Natural killer cell (primary cell): Measurements from ENCODE around the gene HAUS3. TPM values are rescaled to one million over a fixed set of nuclear protein-coding genes. Genes with fewer than 3 reads are reported as not detected.

Experiments used
- ATAC-seq, 3 donors: fragments of 150-1000 bp in 2 of 3; fragments of 200-7000 bp in 1 of 3; cut with Tn5 transposase; 1 replicate in 1 of 3; 2 replicates in 2 of 3; pipeline ENCODE4 v1.10.0; 2021; ENCODE audit warnings: mild to moderate bottlenecking in 2 of 3, moderate library complexity in 2 of 3
- DNase-seq, 2 donors: peaks; one replicate each; pipeline versions ENCODE4 v3.0.0 to v3.0.0-alpha.2; 2013 to 2021; ENCODE audit warnings: mixed read lengths in 1 of 2
- H3K27ac ChIP-seq: one replicate; pipeline ENCODE4 v1.5.1; 2013; ENCODE audit warnings: mild to moderate bottlenecking, low read length
- H3K27me3 ChIP-seq: one replicate; pipeline ENCODE4 v1.6.1; 2013; ENCODE audit warnings: low read length; ENCODE audit not compliant: control insufficient read depth, insufficient read depth
- H3K36me3 ChIP-seq: one replicate; pipeline ENCODE4 v1.6.1; 2013; ENCODE audit warnings: low read length; ENCODE audit not compliant: control insufficient read depth, insufficient read depth
- H3K4me1 ChIP-seq: one replicate; pipeline ENCODE4 v1.6.1; 2013; ENCODE audit warnings: low read length; ENCODE audit not compliant: control insufficient read depth, insufficient read depth
- H3K4me3 ChIP-seq: one replicate; pipeline ENCODE4 v1.5.1; 2013; ENCODE audit warnings: low read length
- H3K9me3 ChIP-seq: one replicate; pipeline ENCODE4 v1.6.1; 2013; ENCODE audit warnings: low read length; ENCODE audit not compliant: control insufficient read depth, insufficient read depth
- H3K27ac Mint-ChIP-seq, 2 donors: one replicate each; pipeline ENCODE4 v1.8.0; 2022; ENCODE audit warnings: mild to moderate bottlenecking in 2 of 2, mixed read lengths in 2 of 2, moderate library complexity in 1 of 2
- H3K27me3 Mint-ChIP-seq, 2 donors: one replicate each; pipeline ENCODE4 v1.8.0; 2022; ENCODE audit warnings: low read depth in 2 of 2, mixed read lengths in 2 of 2
- H3K36me3 Mint-ChIP-seq: one replicate; pipeline ENCODE4 v1.8.0; 2022; ENCODE audit warnings: mixed read lengths
- H3K4me1 Mint-ChIP-seq, 2 donors: one replicate each; pipeline ENCODE4 v1.8.0; 2022; ENCODE audit warnings: mixed read lengths in 2 of 2
- H3K4me3 Mint-ChIP-seq: one replicate; pipeline ENCODE4 v1.8.0; 2022; ENCODE audit warnings: mild to moderate bottlenecking, moderate library complexity, mixed read lengths
- H3K9me3 Mint-ChIP-seq, 2 donors: one replicate each; pipeline ENCODE4 v1.8.0; 2022; ENCODE audit warnings: mixed read lengths in 2 of 2
- CTCF ChIP-seq: fragments of 200-600 bp; IDR thresholded peaks from one replicate; pipeline ENCODE4 v1.8.0; 2022; ENCODE audit warnings: antibody characterized with exemption
- WGBS: methylation state at CpG from one replicate; pipeline ENCODE4 v1.1.7; 2013; ENCODE audit warnings: missing lambda C conversion rate; ENCODE audit not compliant: insufficient coverage; 5-methylcytosine and 5-hydroxymethylcytosine counted together
- intact Hi-C: fragments of 100-400 bp; cut with micrococcal nuclease; formaldehyde crosslinking; loops from one replicate; pipeline ENCODE4 v1.14.2; 2022
- total RNA-seq, 4 donors: library from RNA; stranded (reverse); fragments of 120-200 nt in 1 of 4; gene quantifications; one replicate each; pipeline versions ENCODE4 v1.2.3 to v1.2.4, GENCODE V29; 2013 to 2022

Gene HAUS3
- total RNA-seq, 3 donors from 2014 or later (not counting 1 experiment from before 2014, with no cell fraction given): 38.0 to 50.3 (median 49.4) TPM

DNA sequence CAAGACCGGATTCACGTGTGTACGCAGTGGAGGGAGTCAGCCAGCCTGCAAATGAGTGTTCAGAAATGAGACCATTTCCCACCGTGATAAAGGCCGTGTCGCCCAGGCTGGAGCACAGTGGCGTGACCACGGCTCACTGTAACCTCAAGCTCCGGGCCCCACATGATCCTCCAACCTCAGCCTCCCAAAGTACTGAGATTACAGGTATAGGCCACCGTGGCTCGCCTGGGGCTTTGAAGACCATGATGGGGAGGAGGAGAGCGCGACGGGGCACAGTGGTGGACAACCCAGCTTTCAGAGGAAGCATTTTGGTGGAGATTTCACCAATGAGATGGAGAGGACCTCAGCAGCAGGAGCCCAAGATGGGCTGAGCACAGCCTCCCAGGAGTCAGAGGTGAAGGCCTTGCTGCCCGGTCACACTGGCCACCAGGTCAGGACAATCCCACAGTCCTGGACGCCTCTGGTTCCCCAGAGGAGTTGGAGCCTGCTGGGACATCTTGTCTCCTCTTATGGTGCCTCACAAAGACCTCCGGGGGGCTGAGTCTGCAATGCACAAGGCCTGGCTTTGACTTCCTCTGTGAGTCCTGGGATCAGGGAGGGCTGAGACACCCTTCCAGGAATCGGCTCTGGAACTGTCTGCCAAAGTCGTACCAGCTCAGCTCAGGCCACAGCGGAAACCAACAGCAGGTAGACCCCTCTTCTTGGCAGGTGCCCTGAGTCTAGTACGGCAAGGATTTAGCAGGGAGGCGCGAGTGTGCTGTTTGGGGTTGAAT lies 42.4 kb upstream of the HAUS3 start:
- H3K4me1 Mint-ChIP-seq: peaks cover 27 to 46% of the 10 kb centered on the region in 2 donors
- no peaks in the 10 kb centered on the region for H3K36me3 Mint-ChIP-seq
- Histone ChIP-seq H3K9me3 (no peaks in the 10 kb centered on the region), H3K36me3 (no peaks in the 10 kb centered on the region), H3K4me3 (no peak overlapping the region), H3K27ac (no peak overlapping the region), H3K27me3 (no peaks in the 10 kb centered on the region), H3K4me1 (peaks cover 38% of the 10 kb centered on the region)
- intact Hi-C loops: loop anchor here (5.0 kb wide), 2 partner anchors 42 to 183 kb away; partner anchors contain the start of genes HAUS3, POLN and RNF4
- WGBS: 96% methylated on average over 23 of the region's 23 CpGs
- H3K9me3 Mint-ChIP-seq: no peaks in the 10 kb centered on the region
- no peak overlapping the region for H3K4me3 Mint-ChIP-seq
- ATAC-seq (no peak), DNase-seq (no peak)
- no peaks in the 10 kb centered on the region for H3K27me3 Mint-ChIP-seq
- TF ChIP-seq CTCF: no peak
- H3K27ac Mint-ChIP-seq: peak overlapping the region; percentile 95 to 97

DNA sequence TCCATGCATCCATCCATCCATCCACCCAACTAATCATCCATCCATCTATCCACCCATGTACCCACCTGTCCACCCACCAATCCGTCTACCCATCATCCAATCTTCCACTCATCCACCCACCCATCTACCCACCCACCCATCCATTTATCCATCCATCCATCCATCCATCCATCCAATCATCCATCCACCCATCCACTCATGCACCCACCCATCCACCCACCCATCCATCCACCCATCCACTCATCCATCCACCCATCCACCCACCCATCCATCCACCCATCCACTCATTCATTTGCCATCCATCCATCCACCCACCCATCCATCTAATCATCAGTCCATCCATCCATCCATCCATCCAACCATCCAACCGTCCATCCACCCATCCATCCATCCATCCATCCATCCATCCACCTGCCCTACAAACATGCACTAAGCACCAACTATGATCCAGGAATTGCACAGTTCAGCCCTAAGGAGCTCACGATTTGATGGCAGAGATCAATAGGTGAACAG lies 41.3 kb upstream of the HAUS3 start:
- Histone ChIP-seq H3K4me3 (no peak overlapping the region), H3K9me3 (no peaks in the 10 kb centered on the region), H3K27me3 (no peaks in the 10 kb centered on the region), H3K4me1 (peaks cover 33% of the 10 kb centered on the region), H3K27ac (no peak overlapping the region), H3K36me3 (no peaks in the 10 kb centered on the region)
- Mint-ChIP-seq H3K36me3 (no peaks in the 10 kb centered on the region), H3K4me1 (peaks cover 27 to 46% of the 10 kb centered on the region in 2 donors), H3K27me3 (no peaks in the 10 kb centered on the region), H3K9me3 (no peaks in the 10 kb centered on the region), H3K4me3 (no peak overlapping the region), H3K27ac (peak overlapping the region; percentile 95 to 97)
- ATAC-seq: no peak
- no peak for DNase-seq
- TF ChIP-seq CTCF: no peak
- intact Hi-C loops: loop anchor here (5.0 kb wide), 2 partner anchors 41 to 184 kb away; partner anchors contain the start of genes HAUS3, POLN and RNF4
- WGBS: 97% methylated on average over 3 of the region's 3 CpGs

- Mint-ChIP-seq H3K9me3 (no peaks in the 10 kb centered on the region), H3K36me3 (no peaks in the 10 kb centered on the region), H3K27me3 (no peaks in the 10 kb centered on the region), H3K27ac (peak overlapping the region; percentile 95 to 97), H3K4me1 (peaks cover 27 to 46% of the 10 kb centered on the region in 2 donors), H3K4me3 (peak overlapping the region; percentile 76)
- DNase-seq: peak; percentile 79 to 97
- intact Hi-C loops: loop anchor here (1.0 to 5.0 kb wide), 5 partner anchors 10 to 186 kb away; partner anchors contain the start of genes HAUS3, MXD4, POLN and RNF4
- peak; percentile 85 to 94 (median 87) for ATAC-seq
- Histone ChIP-seq H3K9me3 (no peaks in the 10 kb centered on the region), H3K27me3 (no peaks in the 10 kb centered on the region), H3K27ac (peak overlapping the region; percentile 89), H3K36me3 (no peaks in the 10 kb centered on the region), H3K4me1 (peaks cover 33% of the 10 kb centered on the region), H3K4me3 (no peak overlapping the region)
- WGBS: 17% methylated on average over 9 of the region's 10 CpGs
- peak; percentile 27 for TF ChIP-seq CTCF
These were observed 39.8 kb upstream of the HAUS3 start for GRCh38 chr4:2281575-2282343.
